Adrenal gland (tissue), 12 donors: Measurements from ENCODE around the gene SMIM44. TPM values are rescaled to one million over a fixed set of nuclear protein-coding genes. Genes with fewer than 3 reads are reported as not detected.

ENCODE experiments used
- DNase-seq, 7 donors: peaks; one replicate each; pipeline ENCODE4 v3.0.0-alpha.2; 2019 to 2020
- H3K27ac ChIP-seq, 5 donors: fragments of 200-600 bp; sonication (generic) in 4 of 5; 1 replicate in 3 of 5; 2 replicates in 2 of 5; pipeline versions ENCODE4 v1.5.1 to v1.8.0; 2016 to 2020; ENCODE audit warnings: mild to moderate bottlenecking in 1 of 5
- H3K27me3 ChIP-seq: fragments of 200-600 bp; 2 replicates; pipeline ENCODE4 v1.8.0; 2021
- H3K36me3 ChIP-seq, 2 donors: fragments of 200-600 bp; replicated peaks in 1 of 2; 1 replicate in 1 of 2; 2 replicates in 1 of 2; pipeline versions ENCODE4 v1.5.1 to v1.8.0; 2018 to 2022
- H3K4me1 ChIP-seq, 2 donors: fragments of 200-600 bp; replicated peaks in 1 of 2; 1 replicate in 1 of 2; 2 replicates in 1 of 2; pipeline versions ENCODE4 v1.5.1 to v1.8.0; 2018 to 2021
- H3K4me3 ChIP-seq, 4 donors: fragments of 200-600 bp; sonication (generic) in 3 of 4; one replicate each; pipeline ENCODE4 v1.5.1; 2016 to 2018
- H3K9me3 ChIP-seq, 3 donors: fragments of 200-600 bp; sonication (generic) in 1 of 3; replicated peaks in 1 of 3; 1 replicate in 2 of 3; 2 replicates in 1 of 3; pipeline versions ENCODE4 v1.5.1 to v1.8.0; 2016 to 2021
- CTCF ChIP-seq, 6 experiments: fragments of 450-650 bp in 4 of 6; fragments of 200-600 bp in 2 of 6; sonication (generic) in 1 of 6; IDR thresholded peaks; 1 replicate in 5 of 6; 2 replicates in 1 of 6; pipeline versions ENCODE4 v1.5.1 to v1.8.0; 2016 to 2021; ENCODE audit warnings: antibody characterized with exemption in 6 of 6, mild to moderate bottlenecking in 2 of 6, moderate library complexity in 1 of 6
- POLR2A ChIP-seq, 2 donors: fragments of 450-650 bp; IDR thresholded peaks; one replicate each; pipeline ENCODE4 v1.6.1; 2017; ENCODE audit warnings: antibody characterized with exemption in 2 of 2, mild to moderate bottlenecking in 2 of 2, moderate library complexity in 1 of 2
- WGBS, 4 donors: extraction: QIAGEN DNeasy Blood & Tissue Kit in 2 of 4; methylation state at CpG; one replicate each; pipeline versions ENCODE4 v1.1.5 to v1.1.7; 2013 to 2017; 5-methylcytosine and 5-hydroxymethylcytosine counted together
- intact Hi-C, 2 donors: fragments of 100-400 bp; cut with DNase I; formaldehyde crosslinking; loops; one replicate each; pipeline versions ENCODE4 v1.14.1 to v1.15.0; 2022 to 2023
- polyA plus RNA-seq, 3 donors: library from polyadenylated mRNA; stranded (reverse); fragments of 200-250 nt in 2 of 3; fragments of 350-450 nt in 1 of 3; fragmentation: Illumina TruSeq in 1 of 3; extraction: RNeasy Lipid Tissue Mini Kit (QIAGEN cat#74804) in 1 of 3; gene quantifications; one replicate each; pipeline ENCODE4 v1.2.3, GENCODE V29; 2013 to 2014
- total RNA-seq, 9 donors: library from RNA; depleted of rRNA in 4 of 9; stranded (reverse); fragments of >200 nt in 4 of 9; fragments of 120-200 nt in 1 of 9; fragmentation: NEBNext Ultra II Directional in 1 of 9; extraction: Animal tissue kit (Norgen Biotek cat#: 25700) in 1 of 9; gene quantifications; one replicate each; pipeline versions ENCODE4 v1.1.0 to v1.2.4, GENCODE V29; 2013 to 2023
- donor health status: healthy with polysubstance abuse.
- donor health status: Bipolar disorder and iron deficiency.
- donor health status: DM: yes; HTN: yes; CAD: no.
- donor health status: DM: no; HTN: no; CAD: no.
- donor health status: DM: no; HTN: no; CAD: no.
- donor health status: DM: yes; HTN: yes; CAD: no.

SMIM44 gene
- total and polyA plus RNA-seq, 12 donors: not detected

- no peaks in the 10 kb centered on the region for H3K9me3 ChIP-seq
- intact Hi-C loops: no loop called here
- H3K27me3 ChIP-seq: peaks cover 14% of the 10 kb centered on the region
- H3K4me1 ChIP-seq: no peaks in the 10 kb centered on the region
- no peak overlapping the region for H3K27ac ChIP-seq
- H3K4me3 ChIP-seq: no peak overlapping the region
- 26 to 39% (median 28%) methylated on average over 22 to 27 of the region's 27 CpGs for WGBS, 4 donors
- DNase-seq: no peak
- H3K36me3 ChIP-seq: no peaks in the 10 kb centered on the region
- TF ChIP-seq CTCF (IDR thresholded peaks at IDR 0.05) (no peak), POLR2A (IDR thresholded peaks at IDR 0.05) (no peak)
These were observed 4.6 kb downstream of the SMIM44 start for GRCh38 chr19:3478409-3479176.

GRCh38 chr19:3477951-3478350, 5.3 kb downstream of the SMIM44 start:
- no peaks in the 10 kb centered on the region for H3K4me1 ChIP-seq
- no peak overlapping the region for H3K4me3 ChIP-seq
- intact Hi-C loops: no loop called here
- no peak for DNase-seq
- H3K9me3 ChIP-seq: no peaks in the 10 kb centered on the region
- no peaks in the 10 kb centered on the region for H3K36me3 ChIP-seq
- no peak overlapping the region for H3K27ac ChIP-seq
- TF ChIP-seq POLR2A (IDR thresholded peaks at IDR 0.05): no peak
- TF ChIP-seq CTCF (IDR thresholded peaks at IDR 0.05): no peak
- H3K27me3 ChIP-seq: peaks cover 9% of the 10 kb centered on the region
- WGBS, 4 donors: 87 to 100% (median 89%) methylated on average over 2 of the region's 2 CpGs

- no peak overlapping the region for H3K27ac ChIP-seq
- H3K4me1 ChIP-seq: peaks cover 0 to 4% of the 10 kb centered on the region in 2 donors
- H3K9me3 ChIP-seq: no peaks in the 10 kb centered on the region
- no peak overlapping the region for H3K4me3 ChIP-seq
- H3K27me3 ChIP-seq: peaks cover 4% of the 10 kb centered on the region
- H3K36me3 ChIP-seq: no peaks in the 10 kb centered on the region
- TF ChIP-seq POLR2A (IDR thresholded peaks at IDR 0.05): no peak
- no peak for TF ChIP-seq CTCF (IDR thresholded peaks at IDR 0.05)
- no peak for DNase-seq
- intact Hi-C loops: no loop called here
These were observed 5.7 kb downstream of the SMIM44 start for GRCh38 chr19:3477506-3477905.

- no peak for TF ChIP-seq POLR2A (IDR thresholded peaks at IDR 0.05)
- TF ChIP-seq CTCF (IDR thresholded peaks at IDR 0.05): no peak
- 56 to 90% (median 86%) methylated on average over 2 of the region's 2 CpGs for WGBS, 4 donors
- no peak overlapping the region for H3K27ac ChIP-seq
- DNase-seq: no peak
- no peak overlapping the region for H3K4me3 ChIP-seq
- peaks cover 0 to 7% of the 10 kb centered on the region in 2 donors for H3K4me1 ChIP-seq
- no peaks in the 10 kb centered on the region for H3K9me3 ChIP-seq
- intact Hi-C loops: no loop called here
- H3K36me3 ChIP-seq: no peaks in the 10 kb centered on the region
- H3K27me3 ChIP-seq: no peaks in the 10 kb centered on the region
These were observed 6.4 kb downstream of the SMIM44 start for GRCh38 chr19:3476830-3477229.
